Stimulated activated CD8-positive, alpha-beta memory T cell treated with anti-CD3 and anti-CD28 coated beads, Interleukin-7, amount 100 ng/mL, for 24 hours (primary cell): ENCODE data around the gene ZNF853.
"Not testable (repeated sequence)": the region's sequence is repeated elsewhere in the genome, so short reads cannot be mapped to it uniquely, and the experiment has no call there.

ENCODE experiments used
- DNase-seq: peaks from one replicate; pipeline ENCODE4 v3.0.0-alpha.2; 2020; ENCODE audit warnings: low read depth

Gene ZNF853

DNA sequence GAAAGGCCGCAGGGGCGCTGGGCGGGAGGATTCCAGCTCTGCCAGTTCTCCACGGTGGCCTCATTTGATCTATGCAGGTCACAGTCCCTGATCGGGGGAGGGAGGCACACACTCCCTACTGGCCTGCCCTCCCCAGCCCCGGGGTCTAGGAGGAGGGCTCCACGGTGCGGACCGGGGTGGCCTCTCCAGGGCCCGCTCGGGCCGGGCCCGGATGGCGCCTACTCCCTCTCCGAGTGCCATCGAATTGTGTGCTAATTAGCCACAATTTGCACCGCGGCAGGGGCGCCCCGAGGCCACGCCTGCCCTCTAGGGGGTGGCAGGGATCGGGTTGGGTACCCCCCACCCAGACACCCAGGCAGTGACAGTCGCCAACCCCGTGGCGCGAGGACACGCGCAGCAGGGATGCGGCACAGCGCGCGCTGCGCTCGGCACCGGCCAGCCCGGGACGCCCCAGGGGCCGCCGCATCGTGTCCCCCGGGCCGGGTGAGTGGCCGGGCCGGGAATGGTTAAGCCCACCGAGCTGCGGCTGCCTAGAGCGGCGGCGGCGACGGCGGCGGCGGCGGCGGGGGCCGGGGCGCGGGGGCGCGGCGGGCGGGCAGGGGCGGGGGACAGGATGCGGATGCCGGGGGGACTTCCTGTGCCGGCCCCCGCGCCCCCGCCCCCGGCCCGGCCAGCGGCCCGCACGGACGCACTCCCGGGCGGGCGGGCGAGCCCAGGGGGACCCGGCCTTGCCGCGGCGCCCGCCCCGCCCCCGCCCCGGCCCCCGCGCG lies at the start of gene ZNF853:
TSS of gene ZNF853 (plus strand) at position 658 of the 770 bp plus-strand sequence. CDS start 565 bp downstream, outside the sequence.
- DNase-seq = no peak

DNA sequence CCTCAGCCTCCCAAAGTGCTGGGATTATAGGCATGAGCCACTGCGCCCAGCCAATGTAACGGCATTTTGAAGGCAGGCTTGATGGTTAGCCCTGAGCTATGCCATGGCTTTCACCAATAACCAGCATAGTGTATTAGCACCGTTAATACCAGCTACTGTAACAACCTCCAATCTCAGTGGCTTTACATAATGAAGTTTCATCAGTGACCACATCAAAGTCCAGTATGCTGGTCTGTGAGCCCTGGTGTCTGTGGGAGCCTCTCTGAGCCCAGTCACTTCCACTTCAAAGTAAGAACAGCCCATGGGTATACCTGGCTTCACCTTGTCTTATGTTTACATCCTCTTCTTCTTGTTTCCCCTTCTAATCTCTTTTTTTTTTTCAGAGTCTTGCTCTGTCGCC lies 49.8 kb upstream of the ZNF853 start:
- DNase-seq = no peak

DNA sequence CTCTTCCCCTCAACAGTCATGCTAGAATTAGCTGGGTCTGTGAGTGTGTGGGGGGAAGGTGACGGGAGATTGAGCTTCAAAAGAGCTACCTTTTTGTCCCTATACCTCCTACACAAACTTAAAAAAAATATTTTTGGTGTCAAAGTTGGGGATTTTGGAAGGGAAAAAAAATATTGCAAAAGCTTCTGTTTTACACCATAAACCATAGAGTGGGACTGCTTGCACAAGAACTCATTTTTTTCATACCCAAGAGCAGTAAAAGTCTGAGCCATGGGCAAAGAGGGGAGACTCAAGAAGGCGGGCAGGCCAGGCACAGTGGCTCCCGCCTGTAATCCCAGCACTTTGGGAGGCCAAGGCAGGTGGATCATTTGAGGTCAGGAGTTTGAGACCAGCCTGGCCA lies 47.5 kb upstream of the ZNF853 start:
- DNase-seq = no peak

DNA sequence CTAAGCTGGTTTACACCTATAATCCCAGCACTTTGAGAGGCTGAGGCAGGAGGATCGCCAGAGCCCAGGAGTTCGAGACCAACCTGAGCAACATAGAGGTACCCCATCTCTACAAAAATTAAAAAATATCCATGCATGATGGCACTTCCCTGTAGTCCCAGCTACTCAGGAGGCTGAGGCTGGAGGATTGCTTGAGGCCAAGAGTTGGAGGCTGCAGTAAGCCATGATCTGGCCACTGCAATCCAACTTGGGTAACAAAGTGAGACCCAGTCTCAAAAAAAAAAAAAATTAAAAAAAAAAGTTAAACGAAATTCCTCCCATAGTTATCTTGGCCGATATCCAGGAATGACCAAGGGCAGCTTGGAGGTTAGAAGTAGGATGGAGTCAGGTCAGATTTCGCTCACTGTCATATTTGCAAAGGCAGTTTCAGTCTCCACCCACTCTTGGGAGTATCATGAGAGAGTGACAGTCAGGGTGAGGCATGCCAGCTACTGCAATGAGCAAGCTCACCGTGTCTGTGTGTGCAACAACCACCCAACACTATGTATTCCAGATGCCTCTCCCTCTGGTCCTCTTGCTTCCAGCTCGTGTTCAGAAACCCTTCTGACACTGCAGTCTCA lies 44.1 kb upstream of the ZNF853 start:
- DNase-seq = no peak

DNA sequence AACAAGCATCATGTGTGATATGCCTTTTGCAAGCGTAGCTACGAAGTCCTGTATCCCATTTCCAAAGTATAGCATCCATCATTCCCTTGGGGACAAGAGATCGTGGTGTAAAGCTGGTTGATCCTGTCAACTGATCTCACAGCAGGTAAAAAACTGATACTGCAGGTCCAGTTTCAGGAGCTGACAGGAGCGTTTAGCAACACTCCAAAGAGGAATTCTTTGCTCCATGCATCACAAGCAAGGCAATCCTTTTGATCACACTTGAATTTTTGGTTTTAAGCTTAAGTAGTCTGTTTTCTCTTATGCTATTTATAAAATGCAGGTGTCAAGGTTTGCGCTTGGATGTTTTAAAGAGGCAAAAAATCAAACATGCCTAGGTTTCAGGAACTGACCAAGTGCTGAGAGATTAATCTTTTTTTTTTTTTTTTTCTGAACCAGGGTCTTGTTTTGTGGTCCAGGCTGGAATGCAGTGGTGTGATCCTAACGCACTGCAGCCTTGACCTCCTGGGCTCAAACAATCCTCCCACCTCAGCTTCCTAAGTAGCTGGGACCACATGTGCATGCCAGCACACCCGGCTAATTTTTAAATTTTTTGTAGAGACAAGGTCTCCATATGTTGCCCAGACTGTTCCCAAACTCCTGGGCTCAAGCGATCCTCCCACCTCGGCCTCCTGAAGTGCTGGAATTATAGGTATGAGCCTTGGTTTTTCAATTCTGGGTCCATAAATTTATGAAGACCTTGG lies 40.0 kb upstream of the ZNF853 start:
- no peak for DNase-seq

DNA sequence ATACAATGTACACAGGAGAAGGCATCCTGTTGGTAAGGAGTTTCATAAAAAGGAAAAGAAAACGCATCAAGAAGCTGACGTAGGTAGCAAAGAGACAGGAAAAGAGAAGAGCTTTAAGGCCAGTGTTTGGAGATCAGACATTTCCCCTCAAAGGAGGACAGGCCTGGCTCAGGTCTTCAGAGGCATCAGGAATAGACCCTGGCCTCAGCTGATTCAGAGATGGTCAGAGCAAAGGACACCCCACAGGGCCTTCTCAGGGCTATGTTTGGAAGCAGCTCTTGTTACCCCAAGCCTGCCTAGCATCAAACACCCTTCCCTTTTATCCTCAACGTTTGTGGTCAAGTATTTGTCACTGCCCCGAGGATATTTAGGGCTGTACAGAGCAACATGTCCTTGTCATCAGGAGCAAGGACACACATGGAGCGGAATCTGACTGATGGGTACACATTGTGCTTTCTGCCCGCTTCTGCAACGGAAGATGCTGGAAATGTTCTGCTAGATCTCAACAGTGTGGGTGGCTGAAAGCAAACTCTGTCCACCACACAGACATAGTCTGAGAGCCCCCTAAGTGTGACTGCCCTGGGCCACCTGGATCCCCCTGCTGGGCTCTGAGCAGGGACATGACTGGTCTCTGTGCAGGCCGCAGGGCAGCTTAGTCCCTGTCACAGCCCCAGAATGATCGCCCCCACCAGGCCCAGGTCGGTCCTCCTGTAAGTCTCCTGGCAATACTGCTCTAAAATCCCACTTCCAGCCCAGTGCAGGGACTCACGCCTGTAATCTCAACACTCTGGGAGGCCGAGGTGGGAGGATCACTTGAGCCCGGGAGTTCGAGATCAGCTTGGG lies 39.2 kb upstream of the ZNF853 start:
- DNase-seq = no peak

DNA sequence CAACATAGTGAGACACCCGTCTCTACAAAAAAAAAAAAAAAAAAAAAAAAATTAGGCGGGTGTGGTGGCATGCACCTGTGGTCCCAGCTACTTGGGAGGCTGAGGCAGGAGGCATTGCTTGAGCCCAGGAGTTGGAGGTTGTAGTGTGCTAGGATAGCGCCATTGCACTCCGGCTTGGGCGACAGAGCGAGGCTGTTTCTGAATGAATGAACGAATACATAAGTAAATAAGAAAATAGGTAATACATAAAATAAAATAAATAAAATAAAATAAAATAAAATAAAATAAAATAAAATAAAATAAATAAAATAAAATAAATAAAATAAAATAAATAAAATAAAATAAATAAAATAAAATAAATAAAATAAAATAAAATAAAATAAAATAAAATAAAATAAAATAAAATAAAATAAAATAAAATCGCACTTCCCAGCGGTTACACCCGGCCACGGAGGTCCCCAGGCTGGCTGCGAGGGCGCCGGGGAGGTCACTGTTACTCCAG lies 38.5 kb upstream of the ZNF853 start:
- DNase-seq = not testable (repeated sequence)

DNA sequence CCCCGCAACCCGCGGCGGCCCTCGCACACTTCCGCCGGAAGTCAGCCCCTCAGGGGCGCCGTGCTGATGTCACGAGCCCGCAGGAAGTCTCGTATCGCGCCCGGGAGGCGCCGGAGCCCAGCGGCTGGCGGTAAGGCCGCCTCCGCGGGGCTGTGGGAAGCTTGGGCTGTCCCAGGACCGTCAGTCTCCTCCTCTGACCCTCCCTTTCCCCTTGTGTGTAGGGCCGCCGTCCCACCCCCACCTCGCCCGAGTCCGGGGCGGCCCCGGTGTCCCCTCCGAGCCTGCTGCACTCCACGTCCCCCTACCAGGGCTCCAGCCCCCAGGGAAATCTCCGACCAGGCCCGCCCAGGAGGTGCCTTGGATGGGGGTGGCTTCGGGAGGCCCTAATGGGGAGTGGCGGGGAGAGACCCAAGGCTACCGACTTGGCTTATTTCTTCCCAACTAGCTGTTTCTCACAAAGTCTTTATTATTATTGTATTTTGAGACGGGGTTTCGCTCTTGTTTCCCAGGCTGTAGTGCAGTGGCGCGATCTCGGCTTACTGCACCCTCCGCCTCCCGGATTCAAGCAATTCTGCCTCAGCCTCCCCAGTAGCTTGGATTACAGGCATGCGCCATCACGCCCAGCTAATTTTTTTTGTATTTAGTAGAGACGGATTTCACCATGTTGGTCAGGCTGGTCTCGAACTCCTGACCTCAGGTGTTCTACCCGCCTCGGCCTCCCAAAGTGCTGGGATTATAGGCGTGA lies 37.9 kb upstream of the ZNF853 start, which contains the start of gene ZDHHC4:
TSS of gene ZDHHC4 (plus strand) at position 86 of the 745 bp plus-strand sequence. CDS start 3,108 bp downstream, outside the sequence.
- DNase-seq = peak; percentile 80

DNA sequence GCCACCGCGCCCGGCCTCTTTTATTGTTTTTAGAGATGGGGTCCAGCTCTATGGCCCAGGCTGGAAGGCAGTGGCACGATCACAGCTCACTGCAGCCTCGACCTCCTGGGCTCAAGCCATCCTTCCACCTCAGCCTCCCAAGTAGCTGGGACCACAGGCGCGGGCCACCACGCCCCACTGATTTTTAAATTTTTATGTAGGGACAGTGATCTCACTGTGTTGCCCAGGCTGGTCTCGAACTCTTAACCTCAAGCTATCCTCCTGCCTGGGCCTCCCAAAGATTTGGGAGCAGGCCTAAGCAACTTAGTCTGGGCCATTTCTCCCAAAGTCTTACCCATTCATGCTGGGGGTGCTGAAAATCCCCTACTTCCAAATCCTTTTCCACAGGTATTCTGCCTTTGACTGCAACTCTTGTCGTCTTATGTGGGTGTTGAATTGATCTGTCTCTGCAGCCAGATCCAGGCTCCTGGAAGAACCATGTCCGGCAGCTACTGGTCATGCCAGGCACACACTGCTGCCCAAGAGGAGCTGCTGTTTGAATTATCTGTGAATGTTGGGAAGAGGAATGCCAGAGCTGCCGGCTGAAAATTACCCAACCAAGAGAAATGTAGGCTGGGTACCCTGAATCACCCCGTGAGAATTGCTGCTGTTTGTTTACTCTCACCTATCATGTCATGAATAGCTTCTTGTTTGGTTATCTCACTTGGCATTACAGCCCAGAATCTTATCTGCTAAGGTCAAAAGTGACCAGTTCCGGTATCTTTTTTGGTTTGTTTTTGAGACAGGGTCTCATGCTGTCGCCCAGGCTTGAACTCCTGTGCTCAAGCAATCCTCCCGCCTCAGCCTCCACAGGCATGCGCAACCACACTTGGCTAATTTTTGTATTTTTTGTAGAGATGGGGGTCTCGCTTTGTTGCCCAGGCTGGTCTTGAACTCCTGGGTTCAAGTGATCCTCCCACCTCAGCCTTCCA lies 37.0 kb upstream of the ZNF853 start:
- no peak for DNase-seq

DNA sequence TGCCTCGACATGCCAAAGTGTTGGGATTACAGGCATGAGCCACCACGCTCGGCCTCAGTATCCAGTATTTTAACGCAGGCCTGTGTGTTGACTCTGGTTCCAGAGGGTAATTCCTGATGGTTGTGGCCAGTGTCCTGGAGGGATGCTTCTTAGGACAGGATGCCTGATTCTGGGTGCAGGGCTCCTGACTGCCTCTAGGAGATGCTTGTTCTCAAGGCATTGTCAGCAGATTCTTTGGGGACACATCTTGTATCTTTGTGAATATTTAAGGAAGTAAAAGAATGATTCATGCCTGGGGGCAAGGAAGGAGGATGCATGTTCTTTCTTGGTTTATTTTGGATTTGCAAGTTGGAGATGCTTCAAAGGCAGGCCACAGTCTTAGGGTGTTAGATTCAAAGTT lies 36.0 kb upstream of the ZNF853 start:
- DNase-seq = no peak

DNA sequence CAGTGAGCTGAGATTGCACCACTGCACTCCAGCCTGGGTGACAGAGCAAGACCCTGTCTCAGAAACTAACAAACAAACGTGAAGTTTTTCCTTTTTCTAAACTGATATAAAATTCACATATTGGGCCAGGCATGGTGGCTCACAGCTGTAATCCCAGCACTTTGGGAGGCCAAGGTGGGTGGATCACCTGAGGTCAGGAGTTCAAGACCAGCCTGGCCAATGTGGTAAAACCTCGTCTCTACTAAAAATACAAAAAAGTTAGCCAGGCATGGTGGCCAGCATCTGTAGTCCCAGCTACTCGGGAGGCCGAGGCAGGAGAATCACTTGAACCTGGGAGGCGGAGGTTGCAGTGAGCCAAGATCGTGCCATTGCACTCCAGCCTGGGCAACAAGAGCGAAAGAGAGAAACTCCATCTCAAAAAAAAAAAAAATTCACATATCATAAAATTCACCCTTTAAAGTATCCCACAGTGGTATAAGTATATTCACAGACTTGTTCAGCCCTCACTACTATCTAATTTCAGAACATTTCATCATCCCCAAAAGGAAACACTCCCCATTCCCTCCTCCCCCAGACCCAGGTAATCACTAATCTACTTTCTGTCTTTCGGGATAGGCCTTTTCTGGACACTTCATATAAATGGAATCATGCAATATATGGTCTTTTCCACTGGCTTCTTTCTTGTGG lies 29.5 kb upstream of the ZNF853 start:
- not testable (repeated sequence) for DNase-seq

DNA sequence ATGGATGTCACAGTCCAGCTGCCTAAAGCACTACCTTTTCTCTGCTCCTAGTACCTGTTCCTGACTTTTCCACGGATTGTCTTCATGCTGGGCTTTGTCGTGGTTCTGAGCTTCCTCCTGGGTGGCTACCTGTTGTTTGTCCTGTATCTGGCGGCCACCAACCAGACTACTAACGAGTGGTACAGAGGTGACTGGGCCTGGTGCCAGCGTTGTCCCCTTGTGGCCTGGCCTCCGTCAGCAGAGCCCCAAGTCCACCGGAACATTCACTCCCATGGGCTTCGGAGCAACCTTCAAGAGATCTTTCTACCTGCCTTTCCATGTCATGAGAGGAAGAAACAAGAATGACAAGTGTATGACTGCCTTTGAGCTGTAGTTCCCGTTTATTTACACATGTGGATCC lies 26.8 kb upstream of the ZNF853 start:
- DNase-seq = no peak

DNA sequence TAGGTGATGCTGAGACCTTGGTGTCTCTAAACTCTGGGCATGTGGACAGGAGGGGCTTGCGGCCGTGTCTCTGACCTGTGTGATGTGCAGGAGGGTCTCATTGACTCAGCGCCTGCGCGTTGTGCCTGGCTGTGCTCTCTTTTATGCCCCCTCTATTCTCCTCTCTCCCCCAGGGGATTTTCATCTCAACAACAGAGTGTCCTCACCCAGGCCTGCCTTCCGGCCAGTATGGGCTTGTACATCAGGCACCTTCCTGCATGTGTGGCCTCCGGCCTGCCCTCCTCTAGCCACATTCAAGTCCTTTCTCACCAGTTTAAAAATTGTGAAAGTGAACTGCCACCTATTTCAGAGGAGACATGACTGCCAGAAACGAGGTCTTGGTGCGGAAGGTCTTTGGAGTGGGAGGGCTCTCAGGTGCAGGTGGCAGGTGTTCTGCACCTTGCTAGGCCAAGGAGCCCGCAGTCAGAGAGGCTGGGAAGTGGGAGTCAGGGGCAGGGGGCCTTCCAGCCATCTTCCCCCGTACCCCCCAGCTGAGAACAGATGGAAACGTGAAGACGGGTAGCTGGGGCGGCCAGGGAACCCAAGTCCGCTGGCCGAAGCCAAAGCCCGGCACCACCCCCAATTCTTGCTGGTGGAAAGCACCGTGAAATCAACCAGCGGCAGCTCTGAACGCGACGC lies 26.1 kb upstream of the ZNF853 start:
- DNase-seq = no peak

DNA sequence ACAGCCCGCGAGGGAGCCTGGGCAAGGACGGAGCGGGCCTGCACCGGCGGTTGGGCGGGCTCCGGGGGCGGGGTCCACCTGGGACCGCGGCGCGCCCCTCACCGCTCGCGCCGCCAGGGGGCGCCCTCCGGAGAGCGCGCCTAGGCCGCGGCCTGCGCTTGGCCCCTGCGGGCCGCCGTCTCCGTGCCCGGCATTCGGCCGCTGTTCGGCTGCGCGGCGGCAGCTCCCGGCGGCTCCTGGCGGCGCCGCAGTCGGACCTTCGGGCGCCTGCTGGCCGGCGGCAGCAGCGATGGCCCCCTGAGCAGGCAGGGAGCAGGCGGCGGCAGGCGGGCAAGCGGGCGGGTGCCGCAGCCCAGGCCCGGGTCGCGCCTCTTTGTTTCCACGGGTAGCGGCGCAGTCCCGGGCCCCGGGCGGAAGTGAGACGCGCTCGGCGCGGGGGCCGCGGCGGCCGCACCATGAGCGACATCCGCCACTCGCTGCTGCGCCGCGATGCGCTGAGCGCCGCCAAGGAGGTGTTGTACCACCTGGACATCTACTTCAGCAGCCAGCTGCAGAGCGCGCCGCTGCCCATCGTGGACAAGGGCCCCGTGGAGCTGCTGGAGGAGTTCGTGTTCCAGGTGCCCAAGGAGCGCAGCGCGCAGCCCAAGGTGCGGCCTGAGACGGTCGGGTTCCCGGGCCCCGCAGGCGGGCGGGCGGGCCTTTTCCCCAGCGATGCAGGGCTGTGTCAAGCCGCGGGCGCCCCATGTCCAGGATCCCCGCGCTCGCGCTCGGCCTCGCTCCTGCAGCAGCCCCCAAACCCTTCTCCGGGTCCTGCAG lies 25.4 kb upstream of the ZNF853 start, which contains the start of gene INTS15:
TSS of gene INTS15 (plus strand) at position 193 of the 816 bp plus-strand sequence. CDS start at position 456, 263 bp downstream.
- peak; percentile 57 for DNase-seq

DNA sequence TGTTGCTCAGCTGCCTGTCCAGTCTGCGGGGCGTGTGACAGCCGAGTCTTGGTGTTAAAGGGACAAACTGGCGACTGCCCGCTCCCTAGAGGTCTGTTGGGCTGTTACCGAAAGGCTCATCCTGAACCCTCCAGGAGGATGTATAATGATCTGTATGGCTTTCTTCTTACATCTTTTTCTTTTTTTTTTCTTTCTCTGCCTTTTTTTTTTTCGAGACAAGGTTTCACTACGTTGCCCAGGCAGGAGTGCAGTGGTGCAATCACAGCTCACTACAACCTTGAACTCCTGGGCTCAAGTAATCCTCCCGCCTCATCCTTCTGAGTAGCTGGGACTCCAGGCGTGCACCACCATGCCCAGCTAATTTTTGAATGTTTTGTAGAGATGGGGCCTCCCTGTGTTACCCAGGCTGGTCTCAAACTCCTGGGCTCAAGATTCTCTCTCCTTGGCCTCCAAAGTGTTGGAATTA lies 24.7 kb upstream of the ZNF853 start:
- no peak for DNase-seq

DNA sequence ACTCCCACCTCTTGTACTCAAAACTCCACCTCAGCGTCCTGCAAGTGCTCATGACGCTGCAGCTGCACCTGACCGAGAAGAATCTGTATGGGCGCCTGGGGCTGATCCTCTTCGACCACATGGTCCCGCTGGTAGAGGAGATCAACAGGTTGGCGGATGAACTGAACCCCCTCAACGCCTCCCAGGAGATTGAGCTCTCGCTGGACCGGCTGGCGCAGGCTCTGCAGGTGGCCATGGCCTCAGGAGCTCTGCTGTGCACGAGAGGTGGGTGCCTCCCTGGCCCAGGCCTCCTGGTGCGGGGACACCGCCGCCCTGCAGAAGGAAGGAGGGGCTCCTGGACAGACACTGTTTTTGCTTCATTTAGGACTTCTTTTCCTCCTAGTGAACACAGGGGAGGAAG lies 15.3 kb upstream of the ZNF853 start:
- DNase-seq = no peak

DNA sequence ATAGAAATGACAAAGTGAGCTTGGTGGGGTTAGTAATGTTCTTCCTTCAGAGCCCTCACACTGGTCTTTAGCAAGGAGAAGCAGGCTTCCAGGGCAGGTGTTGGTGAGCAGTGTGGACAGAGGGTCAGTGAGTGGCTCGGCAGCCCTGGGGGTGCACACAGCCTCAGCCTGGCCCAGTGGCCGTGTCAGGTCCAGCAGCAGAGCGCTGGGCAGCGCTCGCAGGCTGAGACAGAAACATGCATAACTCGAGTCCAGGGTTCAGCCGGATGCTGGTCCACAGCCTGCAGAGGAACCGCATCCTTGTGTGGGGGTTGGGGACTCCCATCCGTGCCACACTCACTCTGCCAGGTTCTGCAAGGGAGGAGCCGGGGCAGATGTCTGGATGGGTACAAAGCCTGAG lies 11.0 kb upstream of the ZNF853 start:
- DNase-seq = no peak
